Measurements from ENCODE around the gene FRRS1.

Gene FRRS1

GRCh38 chr1:99726818-99727217 is 39.6 kb downstream of the FRRS1 start:
- DNase-seq: no peak

GRCh38 chr1:99726407-99726806 is 40.0 kb downstream of the FRRS1 start:
- DNase-seq: no peak

GRCh38 chr1:99725996-99726395 is 40.4 kb downstream of the FRRS1 start:
- DNase-seq: no peak

- no peak for DNase-seq
These were observed 43.2 kb downstream of the FRRS1 start for GRCh38 chr1:99723251-99723650.

GRCh38 chr1:99717005-99717404 is 49.4 kb downstream of the FRRS1 start:
- no peak for DNase-seq

- DNase-seq: no peak
These were observed 53.4 kb downstream of the FRRS1 start for GRCh38 chr1:99713006-99713405.

- DNase-seq: no peak
These were observed 55.4 kb downstream of the FRRS1 start for GRCh38 chr1:99710994-99711393.

GRCh38 chr1:99707535-99708142 is 58.8 kb downstream of the FRRS1 start:
- DNase-seq: peak; percentile 50

GRCh38 chr1:99705385-99705784 is 61.0 kb downstream of the FRRS1 start:
- DNase-seq: no peak

- no peak for DNase-seq
These were observed 62.0 kb downstream of the FRRS1 start for GRCh38 chr1:99704356-99704816.

- no peak for DNase-seq
These were observed 64.2 kb downstream of the FRRS1 start for GRCh38 chr1:99702221-99702620.

GRCh38 chr1:99700020-99700419 is 66.4 kb downstream of the FRRS1 start:
- DNase-seq: no peak

GRCh38 chr1:99697580-99697979 is 68.9 kb downstream of the FRRS1 start:
- no peak for DNase-seq

- no peak for DNase-seq
These were observed 69.8 kb downstream of the FRRS1 start for GRCh38 chr1:99696616-99697015.

- no peak for DNase-seq
These were observed 75.3 kb downstream of the FRRS1 start for GRCh38 chr1:99691175-99691574.

GRCh38 chr1:99685516-99686180 is 80.8 kb downstream of the FRRS1 start:
- peak; percentile 20 for DNase-seq

- DNase-seq: no peak
These were observed 84.1 kb downstream of the FRRS1 start for GRCh38 chr1:99682291-99682751.

- no peak for DNase-seq
These were observed 84.9 kb downstream of the FRRS1 start for GRCh38 chr1:99681583-99681982.

GRCh38 chr1:99680270-99680669 is 86.2 kb downstream of the FRRS1 start:
- DNase-seq: no peak

GRCh38 chr1:99677416-99677815 is 89.0 kb downstream of the FRRS1 start:
- no peak for DNase-seq

- no peak for DNase-seq
These were observed 89.6 kb downstream of the FRRS1 start for GRCh38 chr1:99676876-99677275.

- DNase-seq: no peak
These were observed 90.4 kb downstream of the FRRS1 start for GRCh38 chr1:99675994-99676393.

- DNase-seq: no peak
These were observed 91.1 kb downstream of the FRRS1 start for GRCh38 chr1:99675292-99675691.
